Spleen (tissue), 11 donors: ENCODE measurements around the gene SNED1. TPM values are rescaled to one million over a fixed set of nuclear protein-coding genes. Genes with fewer than 3 reads are reported as not detected.

ENCODE experiments used
- DNase-seq: peaks from one replicate; pipeline ENCODE4 v3.0.0-alpha.2; 2020
- H3K27ac ChIP-seq, 8 donors: fragments of 200-600 bp; sonication (generic) in 7 of 8; 1 replicate in 4 of 8; 2 replicates in 4 of 8; pipeline versions ENCODE4 v1.5.0 to v1.8.0; 2016 to 2021; ENCODE audit warnings: inconsistent platforms in 4 of 8, mild to moderate bottlenecking in 4 of 8, moderate library complexity in 1 of 8
- H3K27me3 ChIP-seq, 7 donors: fragments of 200-600 bp; sonication (generic) in 6 of 7; replicated peaks in 1 of 7; 1 replicate in 4 of 7; 2 replicates in 3 of 7; pipeline versions ENCODE4 v1.5.0 to v1.8.0; 2016 to 2021; ENCODE audit warnings: inconsistent platforms in 3 of 7, mild to moderate bottlenecking in 1 of 7
- H3K36me3 ChIP-seq, 6 donors: fragments of 200-600 bp; sonication (generic) in 5 of 6; 1 replicate in 4 of 6; 2 replicates in 2 of 6; pipeline versions ENCODE4 v1.5.0 to v1.8.0; 2016 to 2021; ENCODE audit warnings: inconsistent platforms in 2 of 6
- H3K4me1 ChIP-seq, 6 donors: fragments of 200-600 bp; sonication (generic) in 5 of 6; 1 replicate in 3 of 6; 2 replicates in 3 of 6; pipeline versions ENCODE4 v1.5.0 to v1.8.0; 2016 to 2021; ENCODE audit warnings: inconsistent platforms in 3 of 6
- H3K4me3 ChIP-seq, 8 donors: fragments of 200-600 bp; sonication (generic) in 7 of 8; 1 replicate in 4 of 8; 2 replicates in 4 of 8; pipeline versions ENCODE4 v1.5.0 to v1.8.0; 2016 to 2021; ENCODE audit warnings: inconsistent platforms in 4 of 8, mild to moderate bottlenecking in 4 of 8, moderate library complexity in 2 of 8
- H3K9me3 ChIP-seq, 8 donors: fragments of 200-600 bp; sonication (generic) in 7 of 8; 1 replicate in 4 of 8; 2 replicates in 4 of 8; pipeline versions ENCODE4 v1.5.0 to v1.8.0; 2016 to 2021; ENCODE audit warnings: inconsistent platforms in 4 of 8
- CTCF ChIP-seq, 11 experiments: fragments of 200-600 bp in 7 of 11; fragments of 450-650 bp in 4 of 11; sonication (generic) in 4 of 11; IDR thresholded peaks in 8 of 11; conservative IDR thresholded peaks in 3 of 11; 1 replicate in 7 of 11; 2 replicates in 4 of 11; pipeline versions ENCODE4 v1.4.0 to v1.8.0; 2016 to 2021; ENCODE audit warnings: antibody characterized with exemption in 11 of 11, inconsistent platforms in 4 of 11, mild to moderate bottlenecking in 1 of 11
- POLR2A ChIP-seq, 3 donors: fragments of 450-650 bp; IDR thresholded peaks; one replicate each; pipeline ENCODE4 v1.5.1; 2017; ENCODE audit warnings: antibody characterized with exemption in 3 of 3, mild to moderate bottlenecking in 1 of 3
- POLR2AphosphoS5 ChIP-seq, 3 donors: sonication (generic); formaldehyde crosslinking; IDR thresholded peaks; one replicate each; pipeline ENCODE4 v1.5.1; 2017; ENCODE audit warnings: antibody characterized with exemption in 3 of 3
- WGBS, 5 donors: extraction: QIAGEN DNeasy Blood & Tissue Kit in 3 of 5; methylation state at CpG; one replicate each; pipeline versions ENCODE4 v1.1.5 to v1.1.7; 2013 to 2018; 5-methylcytosine and 5-hydroxymethylcytosine counted together
- intact Hi-C: fragments of 100-400 bp; cut with DNase I; formaldehyde crosslinking; loops from one replicate; pipeline ENCODE4 v1.15.0; 2023; ENCODE audit warnings: low total_unique reads
- polyA plus RNA-seq, 3 donors: library from polyadenylated mRNA; stranded (reverse); fragments of 200-250 nt; gene quantifications; one replicate each; pipeline ENCODE4 v1.2.1, GENCODE V29; 2013
- total RNA-seq, 7 donors: library from RNA; depleted of rRNA in 3 of 7; stranded (reverse); fragments of >200 nt in 3 of 7; fragmentation: NEBNext Ultra II Directional in 4 of 7; extraction: Animal tissue kit (Norgen Biotek cat#: 25700) in 4 of 7; gene quantifications; one replicate each; pipeline versions ENCODE4 v1.1.0 to v1.2.1, GENCODE V29; 2016 to 2021
- donor health status: healthy with polysubstance abuse.
- donor health status: DM: no; HTN: no; CAD: no; lungs with moderate emphysema.
- donor health status: DM: no; HTN: no; CAD: no.
- donor health status: Bipolar disorder and iron deficiency.
- donor health status: healthy.
- donor health status: DM: no; HTN: no; CAD: no.
- donor health status: DM: yes; HTN: yes; CAD: no.

Gene SNED1
- total and polyA plus RNA-seq, 10 donors = 2.6 to 85.3 (median 45.5) TPM

GRCh38 chr2:240982821-240983281 is 15.6 kb upstream of the SNED1 start:
- intact Hi-C loops = no loop called here
- peak; percentile 70 for DNase-seq

DNA sequence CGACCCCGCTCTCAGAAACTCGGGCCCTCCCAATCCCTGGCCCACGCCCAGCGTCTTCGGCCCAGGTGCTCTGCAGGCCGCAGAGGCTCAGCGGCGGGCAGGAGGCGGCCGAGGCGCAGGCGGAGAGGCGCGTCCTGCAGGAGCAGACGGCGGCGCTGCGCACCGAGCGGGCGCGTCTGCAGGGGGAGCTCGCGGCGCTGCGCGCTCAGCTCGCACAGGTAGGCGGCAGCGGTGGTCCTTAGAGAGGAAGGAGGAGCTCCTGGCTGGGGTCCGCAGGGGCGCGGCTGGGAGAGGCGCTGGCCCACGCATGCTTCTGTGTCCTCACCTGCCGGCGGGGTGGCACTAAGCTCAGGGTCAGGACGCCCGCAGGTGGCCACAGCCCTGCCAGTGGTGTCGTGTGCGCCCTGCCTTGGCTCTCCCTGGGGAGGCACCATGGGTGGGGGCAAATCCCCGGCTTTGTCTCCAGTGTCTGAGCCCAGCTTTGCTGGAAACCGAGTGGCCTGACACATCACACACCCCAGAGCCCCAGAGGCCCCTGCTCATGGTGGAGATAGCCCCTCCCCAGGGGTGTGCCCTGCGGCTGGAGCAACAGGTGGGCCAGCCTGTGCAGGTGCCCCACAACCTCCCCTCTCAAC is 14.9 kb upstream of the SNED1 start:
- TF ChIP-seq CTCF (IDR thresholded peaks at IDR 0.05 in 8 of 11, conservative IDR thresholded peaks at IDR 0.05 in 3 of 11) (peak in 9 of 11 experiments; percentile 20 to 70 (median 55)), POLR2AphosphoS5 (IDR thresholded peaks at IDR 0.05) (peak in 2 of 3 donors; percentile 33 to 43), POLR2A (IDR thresholded peaks at IDR 0.05) (no peak)
- intact Hi-C loops = no loop called here
- peak; percentile 81 for DNase-seq

More at GRCh38 chr2:240982821-240983281, 15.6 kb upstream of the SNED1 start:
- 87 to 94% (median 93%) methylated on average over 8 of the region's 8 CpGs for WGBS, 5 donors
- TF ChIP-seq POLR2AphosphoS5 (IDR thresholded peaks at IDR 0.05) = no peak
- TF ChIP-seq CTCF (IDR thresholded peaks at IDR 0.05 in 8 of 11, conservative IDR thresholded peaks at IDR 0.05 in 3 of 11) = no peak
- TF ChIP-seq POLR2A (IDR thresholded peaks at IDR 0.05) = no peak
- peaks cover 0 to 25% (median 18%) of the 10 kb centered on the region in 6 donors for H3K4me1 ChIP-seq
- no peak overlapping the region for H3K27ac ChIP-seq
- no peak overlapping the region for H3K4me3 ChIP-seq
- peaks cover 0 to 26% (median 0%) of the 10 kb centered on the region in 7 donors for H3K27me3 ChIP-seq
- H3K36me3 ChIP-seq = no peaks in the 10 kb centered on the region
- H3K9me3 ChIP-seq = peaks cover 0 to under 1% (median 0%) of the 10 kb centered on the region in 8 donors

GRCh38 chr2:240983996-240984498 is 14.4 kb upstream of the SNED1 start:
- DNase-seq = peak; percentile 71
- H3K4me3 ChIP-seq = no peak overlapping the region
- WGBS, 5 donors = 58 to 70% (median 69%) methylated on average over 18 of the region's 18 CpGs
- no peak overlapping the region for H3K27ac ChIP-seq
- peaks cover 0 to 26% (median 18%) of the 10 kb centered on the region in 6 donors for H3K4me1 ChIP-seq
- H3K9me3 ChIP-seq = peaks cover 0 to 9% (median 0%) of the 10 kb centered on the region in 8 donors
- H3K27me3 ChIP-seq = peaks cover 0 to 26% (median 0%) of the 10 kb centered on the region in 7 donors
- intact Hi-C loops = no loop called here
- H3K36me3 ChIP-seq = no peaks in the 10 kb centered on the region
- TF ChIP-seq POLR2A (IDR thresholded peaks at IDR 0.05) (no peak), POLR2AphosphoS5 (IDR thresholded peaks at IDR 0.05) (no peak), CTCF (IDR thresholded peaks at IDR 0.05 in 8 of 11, conservative IDR thresholded peaks at IDR 0.05 in 3 of 11) (no peak)

More for the DNA sequence above, 14.9 kb upstream of the SNED1 start:
- no peaks in the 10 kb centered on the region for H3K36me3 ChIP-seq
- peaks cover 0 to 7% (median 0%) of the 10 kb centered on the region in 8 donors for H3K9me3 ChIP-seq
- H3K4me1 ChIP-seq = peaks cover 0 to 26% (median 18%) of the 10 kb centered on the region in 6 donors
- H3K27me3 ChIP-seq = peaks cover 0 to 26% (median 0%) of the 10 kb centered on the region in 7 donors
- WGBS, 5 donors = 8 to 17% (median 16%) methylated on average over 26 to 45 of the region's 45 CpGs
- H3K4me3 ChIP-seq = peak overlapping the region in 1 of 8 donors; percentile 21
- no peak overlapping the region for H3K27ac ChIP-seq
